WTC11 (cell line): ENCODE results near the gene PLPPR1. TPM values are rescaled to one million over a fixed set of nuclear protein-coding genes. Genes with fewer than 3 reads are reported as not detected.

Experiments used
- ATAC-seq: fragments of 200-7000 bp; cut with Tn5 transposase; 2 replicates; pipeline ENCODE4 v1.10.0; 2021; ENCODE audit warnings: mild to moderate bottlenecking, moderate library complexity
- CTCF ChIA-PET: fragments of 300-600 bp; sonication (Branson Sonifier 250); formaldehyde crosslinking; loops from one replicate; lab custom pipeline; 2021; ENCODE audit warnings: antibody characterized with exemption; lab: Charles Lee
- POLR2A ChIA-PET: fragments of 350-600 bp; sonication (Branson Sonifier 250); formaldehyde crosslinking; loops from one replicate; lab custom pipeline; 2021; ENCODE audit warnings: antibody characterized with exemption; lab: Charles Lee
- DNase-seq: peaks from one replicate; pipeline ENCODE4 v3.0.0; 2021; ENCODE audit warnings: low spot score
- H3K27ac Mint-ChIP-seq: 2 replicates; pipeline ENCODE4 v1.8.0; 2021; ENCODE audit warnings: mixed read lengths
- H3K27me3 Mint-ChIP-seq: 2 replicates; pipeline ENCODE4 v1.8.0; 2021; ENCODE audit warnings: low read depth, mild to moderate bottlenecking, moderate library complexity, mixed read lengths
- H3K36me3 Mint-ChIP-seq: 2 replicates; pipeline ENCODE4 v1.8.0; 2021; ENCODE audit warnings: mixed read lengths
- H3K4me1 Mint-ChIP-seq: 2 replicates; pipeline ENCODE4 v1.8.0; 2022; ENCODE audit warnings: mixed read lengths
- H3K4me3 Mint-ChIP-seq: 2 replicates; pipeline ENCODE4 v1.8.0; 2021; ENCODE audit warnings: mild to moderate bottlenecking, moderate library complexity, mixed read lengths
- H3K9me3 Mint-ChIP-seq: 2 replicates; pipeline ENCODE4 v1.8.0; 2021; ENCODE audit warnings: mixed read lengths
- CREB1 ChIP-seq: sonication (generic); formaldehyde crosslinking; IDR thresholded peaks from 2 replicates; pipeline ENCODE4 v1.8.0; 2023; ENCODE audit warnings: mild to moderate bottlenecking, missing genetic modification reagents
- ELF4 ChIP-seq: sonication (generic); formaldehyde crosslinking; IDR thresholded peaks from 2 replicates; pipeline ENCODE4 v1.8.1; 2022; ENCODE audit warnings: low read depth, mild to moderate bottlenecking, moderate library complexity, missing genetic modification reagents
- FOXJ3 ChIP-seq: sonication (generic); formaldehyde crosslinking; IDR thresholded peaks from 2 replicates; pipeline ENCODE4 v1.9.0; 2021; ENCODE audit warnings: missing genetic modification reagents, mild to moderate bottlenecking, borderline replicate concordance
- MYBL2 ChIP-seq: sonication (generic); formaldehyde crosslinking; IDR thresholded peaks from 2 replicates; pipeline ENCODE4 v1.8.1; 2023; ENCODE audit warnings: mild to moderate bottlenecking, moderate library complexity, missing genetic modification reagents
- NFATC4 ChIP-seq: fragments of 250-450 bp; sonication (Bioruptor Pico); IDR thresholded peaks from 2 replicates; pipeline ENCODE4 v1.9.0; 2021; ENCODE audit warnings: mild to moderate bottlenecking
- NR3C1 ChIP-seq: sonication (generic); formaldehyde crosslinking; conservative IDR thresholded peaks from 2 replicates; pipeline ENCODE4 v1.8.1; 2023; ENCODE audit warnings: low read depth, mild to moderate bottlenecking, missing genetic modification reagents
- PRRX2 ChIP-seq: fragments of 250-450 bp; sonication (Bioruptor Pico); IDR thresholded peaks from 2 replicates; pipeline ENCODE4 v1.8.0; 2021; ENCODE audit warnings: mild to moderate bottlenecking
- TP53 ChIP-seq: sonication (generic); formaldehyde crosslinking; IDR thresholded peaks from 2 replicates; pipeline ENCODE4 v1.8.1; 2023; ENCODE audit warnings: mild to moderate bottlenecking, missing genetic modification reagents
- ZNF121 ChIP-seq: sonication (generic); formaldehyde crosslinking; IDR thresholded peaks from 2 replicates; pipeline ENCODE4 v1.8.0; 2023; ENCODE audit warnings: missing genetic modification reagents
- ZNF232 ChIP-seq: sonication (generic); formaldehyde crosslinking; IDR thresholded peaks from 2 replicates; pipeline ENCODE4 v1.8.0; 2022; ENCODE audit warnings: mild to moderate bottlenecking, missing genetic modification reagents
- ZNF416 ChIP-seq: fragments of 250-450 bp; sonication (Bioruptor Pico); IDR thresholded peaks from 2 replicates; pipeline ENCODE4 v1.9.0; 2021; ENCODE audit warnings: mild to moderate bottlenecking, inconsistent platforms
- ZNF423 ChIP-seq: fragments of 250-450 bp; sonication (Bioruptor Pico); IDR thresholded peaks from 2 replicates; pipeline ENCODE4 v2.1.2; 2022; ENCODE audit warnings: mild to moderate bottlenecking, moderate library complexity
- total RNA-seq: library from RNA; stranded (reverse); gene quantifications from 3 replicates; pipeline ENCODE4 v1.2.3, GENCODE V29; 2021
- TF ChIP-seq, protein P1 (sequence below): sonication (generic); formaldehyde crosslinking; IDR thresholded peaks from 2 replicates; pipeline ENCODE4 v1.8.1; 2023; ENCODE audit warnings: mild to moderate bottlenecking, missing genetic modification reagents
- TF ChIP-seq, protein P2 (sequence below): fragments of 250-450 bp; sonication (Bioruptor Pico); IDR thresholded peaks from 2 replicates; pipeline ENCODE4 v1.9.0; 2021; ENCODE audit warnings: mild to moderate bottlenecking
- TF ChIP-seq, protein P3 (sequence below): fragments of 200-600 bp; IDR thresholded peaks from 2 replicates; pipeline ENCODE4 v1.8.0; 2022; ENCODE audit warnings: antibody characterized with exemption
- TF ChIP-seq, protein P4 (sequence below): sonication (generic); formaldehyde crosslinking; IDR thresholded peaks from 2 replicates; pipeline ENCODE4 v1.8.1; 2023; ENCODE audit warnings: mild to moderate bottlenecking, missing genetic modification reagents
- TF ChIP-seq, protein P5 (sequence below): sonication (generic); formaldehyde crosslinking; IDR thresholded peaks from 2 replicates; pipeline ENCODE4 v1.8.0; 2022; ENCODE audit warnings: missing genetic modification reagents
- TF ChIP-seq, protein P6 (sequence below): fragments of 250-450 bp; sonication (Bioruptor Pico); IDR thresholded peaks from 2 replicates; pipeline ENCODE4 v1.9.0; 2021; ENCODE audit warnings: mild to moderate bottlenecking, borderline replicate concordance
- TF ChIP-seq, protein P7 (sequence below): sonication (generic); formaldehyde crosslinking; IDR thresholded peaks from 2 replicates; pipeline ENCODE4 v1.8.1; 2023; ENCODE audit warnings: mild to moderate bottlenecking, moderate library complexity, missing genetic modification reagents
- TF ChIP-seq, protein P8 (sequence below): fragments of 250-450 bp; sonication (Bioruptor Pico); conservative IDR thresholded peaks from 2 replicates; pipeline ENCODE4 v1.9.0; 2021; ENCODE audit warnings: mild to moderate bottlenecking

The PLPPR1 gene
- total RNA-seq, 1 experiment from 2014 or later: 1.5 TPM

DNA sequence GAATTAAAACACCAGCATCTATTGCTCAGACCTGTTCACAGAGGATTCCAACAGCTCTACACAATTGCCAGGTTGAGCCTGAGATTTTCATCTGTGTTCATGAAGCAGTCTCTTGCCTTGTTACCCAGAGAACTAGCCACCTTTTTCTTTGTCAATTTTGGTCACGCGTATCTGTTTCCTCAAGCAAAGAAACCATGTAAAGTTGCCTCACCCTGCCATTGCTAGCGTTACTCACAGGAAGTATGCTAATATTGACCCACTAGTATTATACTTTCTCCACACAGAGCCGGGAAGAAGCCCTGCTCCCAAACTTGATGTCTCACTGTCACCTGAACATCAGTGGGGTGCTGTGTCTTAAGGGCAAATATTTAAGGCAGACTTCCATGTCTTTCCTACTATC is 168.5 kb downstream of the PLPPR1 start (continued):
- TF ChIP-seq, protein P1, sequence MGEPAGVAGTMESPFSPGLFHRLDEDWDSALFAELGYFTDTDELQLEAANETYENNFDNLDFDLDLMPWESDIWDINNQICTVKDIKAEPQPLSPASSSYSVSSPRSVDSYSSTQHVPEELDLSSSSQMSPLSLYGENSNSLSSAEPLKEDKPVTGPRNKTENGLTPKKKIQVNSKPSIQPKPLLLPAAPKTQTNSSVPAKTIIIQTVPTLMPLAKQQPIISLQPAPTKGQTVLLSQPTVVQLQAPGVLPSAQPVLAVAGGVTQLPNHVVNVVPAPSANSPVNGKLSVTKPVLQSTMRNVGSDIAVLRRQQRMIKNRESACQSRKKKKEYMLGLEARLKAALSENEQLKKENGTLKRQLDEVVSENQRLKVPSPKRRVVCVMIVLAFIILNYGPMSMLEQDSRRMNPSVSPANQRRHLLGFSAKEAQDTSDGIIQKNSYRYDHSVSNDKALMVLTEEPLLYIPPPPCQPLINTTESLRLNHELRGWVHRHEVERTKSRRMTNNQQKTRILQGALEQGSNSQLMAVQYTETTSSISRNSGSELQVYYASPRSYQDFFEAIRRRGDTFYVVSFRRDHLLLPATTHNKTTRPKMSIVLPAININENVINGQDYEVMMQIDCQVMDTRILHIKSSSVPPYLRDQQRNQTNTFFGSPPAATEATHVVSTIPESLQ (CRISPR knock-in tag): no peak
- TF ChIP-seq ZNF121 (CRISPR knock-in tag) (no peak), NFATC4 (CRISPR knock-in tag) (no peak), ZNF423 (CRISPR knock-in tag) (no peak), ZNF416 (no peak)

DNA sequence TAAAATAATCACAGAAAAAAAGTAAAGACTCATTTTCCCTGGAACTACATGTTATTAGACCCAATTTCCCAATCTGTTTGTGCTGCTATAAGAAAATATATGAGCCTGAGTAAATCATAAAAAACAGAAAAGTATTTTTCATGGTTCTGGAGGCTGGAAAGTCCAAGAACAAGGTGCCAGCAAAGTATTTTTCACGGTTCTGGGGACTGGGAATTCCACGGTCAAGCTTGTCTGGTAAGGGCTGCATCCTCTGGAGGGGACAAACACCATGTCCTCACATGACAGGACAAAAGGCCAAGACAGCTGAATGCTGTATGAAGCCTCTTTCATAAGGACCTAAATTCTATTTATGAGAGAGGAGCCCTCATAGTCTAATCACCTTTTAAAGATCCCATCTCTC is 172.3 kb downstream of the PLPPR1 start:
- peaks cover 3% of the 10 kb centered on the region; the same call in 1 of the 2 replicates for H3K4me1 Mint-ChIP-seq
- ATAC-seq: no peak
- CTCF ChIA-PET: no interaction called here
- TF ChIP-seq, protein P2, sequence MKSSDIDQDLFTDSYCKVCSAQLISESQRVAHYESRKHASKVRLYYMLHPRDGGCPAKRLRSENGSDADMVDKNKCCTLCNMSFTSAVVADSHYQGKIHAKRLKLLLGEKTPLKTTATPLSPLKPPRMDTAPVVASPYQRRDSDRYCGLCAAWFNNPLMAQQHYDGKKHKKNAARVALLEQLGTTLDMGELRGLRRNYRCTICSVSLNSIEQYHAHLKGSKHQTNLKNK: no peak
- TF ChIP-seq FOXJ3 (no peak), CREB1 (CRISPR knock-in tag) (no peak), ZNF423 (CRISPR knock-in tag) (no peak), ZNF232 (CRISPR knock-in tag) (no peak), NR3C1 (CRISPR knock-in tag) (no peak), ELF4 (CRISPR knock-in tag) (no peak), MYBL2 (no peak), TP53 (CRISPR knock-in tag) (no peak), PRRX2 (CRISPR knock-in tag) (no peak)
- TF ChIP-seq, protein P3, sequence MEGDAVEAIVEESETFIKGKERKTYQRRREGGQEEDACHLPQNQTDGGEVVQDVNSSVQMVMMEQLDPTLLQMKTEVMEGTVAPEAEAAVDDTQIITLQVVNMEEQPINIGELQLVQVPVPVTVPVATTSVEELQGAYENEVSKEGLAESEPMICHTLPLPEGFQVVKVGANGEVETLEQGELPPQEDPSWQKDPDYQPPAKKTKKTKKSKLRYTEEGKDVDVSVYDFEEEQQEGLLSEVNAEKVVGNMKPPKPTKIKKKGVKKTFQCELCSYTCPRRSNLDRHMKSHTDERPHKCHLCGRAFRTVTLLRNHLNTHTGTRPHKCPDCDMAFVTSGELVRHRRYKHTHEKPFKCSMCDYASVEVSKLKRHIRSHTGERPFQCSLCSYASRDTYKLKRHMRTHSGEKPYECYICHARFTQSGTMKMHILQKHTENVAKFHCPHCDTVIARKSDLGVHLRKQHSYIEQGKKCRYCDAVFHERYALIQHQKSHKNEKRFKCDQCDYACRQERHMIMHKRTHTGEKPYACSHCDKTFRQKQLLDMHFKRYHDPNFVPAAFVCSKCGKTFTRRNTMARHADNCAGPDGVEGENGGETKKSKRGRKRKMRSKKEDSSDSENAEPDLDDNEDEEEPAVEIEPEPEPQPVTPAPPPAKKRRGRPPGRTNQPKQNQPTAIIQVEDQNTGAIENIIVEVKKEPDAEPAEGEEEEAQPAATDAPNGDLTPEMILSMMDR: no peak
- TF ChIP-seq, protein P4, sequence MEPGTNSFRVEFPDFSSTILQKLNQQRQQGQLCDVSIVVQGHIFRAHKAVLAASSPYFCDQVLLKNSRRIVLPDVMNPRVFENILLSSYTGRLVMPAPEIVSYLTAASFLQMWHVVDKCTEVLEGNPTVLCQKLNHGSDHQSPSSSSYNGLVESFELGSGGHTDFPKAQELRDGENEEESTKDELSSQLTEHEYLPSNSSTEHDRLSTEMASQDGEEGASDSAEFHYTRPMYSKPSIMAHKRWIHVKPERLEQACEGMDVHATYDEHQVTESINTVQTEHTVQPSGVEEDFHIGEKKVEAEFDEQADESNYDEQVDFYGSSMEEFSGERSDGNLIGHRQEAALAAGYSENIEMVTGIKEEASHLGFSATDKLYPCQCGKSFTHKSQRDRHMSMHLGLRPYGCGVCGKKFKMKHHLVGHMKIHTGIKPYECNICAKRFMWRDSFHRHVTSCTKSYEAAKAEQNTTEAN (CRISPR knock-in tag): no peak
- TF ChIP-seq, protein P5, sequence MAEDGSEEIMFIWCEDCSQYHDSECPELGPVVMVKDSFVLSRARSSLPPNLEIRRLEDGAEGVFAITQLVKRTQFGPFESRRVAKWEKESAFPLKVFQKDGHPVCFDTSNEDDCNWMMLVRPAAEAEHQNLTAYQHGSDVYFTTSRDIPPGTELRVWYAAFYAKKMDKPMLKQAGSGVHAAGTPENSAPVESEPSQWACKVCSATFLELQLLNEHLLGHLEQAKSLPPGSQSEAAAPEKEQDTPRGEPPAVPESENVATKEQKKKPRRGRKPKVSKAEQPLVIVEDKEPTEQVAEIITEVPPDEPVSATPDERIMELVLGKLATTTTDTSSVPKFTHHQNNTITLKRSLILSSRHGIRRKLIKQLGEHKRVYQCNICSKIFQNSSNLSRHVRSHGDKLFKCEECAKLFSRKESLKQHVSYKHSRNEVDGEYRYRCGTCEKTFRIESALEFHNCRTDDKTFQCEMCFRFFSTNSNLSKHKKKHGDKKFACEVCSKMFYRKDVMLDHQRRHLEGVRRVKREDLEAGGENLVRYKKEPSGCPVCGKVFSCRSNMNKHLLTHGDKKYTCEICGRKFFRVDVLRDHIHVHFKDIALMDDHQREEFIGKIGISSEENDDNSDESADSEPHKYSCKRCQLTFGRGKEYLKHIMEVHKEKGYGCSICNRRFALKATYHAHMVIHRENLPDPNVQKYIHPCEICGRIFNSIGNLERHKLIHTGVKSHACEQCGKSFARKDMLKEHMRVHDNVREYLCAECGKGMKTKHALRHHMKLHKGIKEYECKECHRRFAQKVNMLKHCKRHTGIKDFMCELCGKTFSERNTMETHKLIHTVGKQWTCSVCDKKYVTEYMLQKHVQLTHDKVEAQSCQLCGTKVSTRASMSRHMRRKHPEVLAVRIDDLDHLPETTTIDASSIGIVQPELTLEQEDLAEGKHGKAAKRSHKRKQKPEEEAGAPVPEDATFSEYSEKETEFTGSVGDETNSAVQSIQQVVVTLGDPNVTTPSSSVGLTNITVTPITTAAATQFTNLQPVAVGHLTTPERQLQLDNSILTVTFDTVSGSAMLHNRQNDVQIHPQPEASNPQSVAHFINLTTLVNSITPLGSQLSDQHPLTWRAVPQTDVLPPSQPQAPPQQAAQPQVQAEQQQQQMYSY (CRISPR knock-in tag): no peak
- TF ChIP-seq, protein P6, sequence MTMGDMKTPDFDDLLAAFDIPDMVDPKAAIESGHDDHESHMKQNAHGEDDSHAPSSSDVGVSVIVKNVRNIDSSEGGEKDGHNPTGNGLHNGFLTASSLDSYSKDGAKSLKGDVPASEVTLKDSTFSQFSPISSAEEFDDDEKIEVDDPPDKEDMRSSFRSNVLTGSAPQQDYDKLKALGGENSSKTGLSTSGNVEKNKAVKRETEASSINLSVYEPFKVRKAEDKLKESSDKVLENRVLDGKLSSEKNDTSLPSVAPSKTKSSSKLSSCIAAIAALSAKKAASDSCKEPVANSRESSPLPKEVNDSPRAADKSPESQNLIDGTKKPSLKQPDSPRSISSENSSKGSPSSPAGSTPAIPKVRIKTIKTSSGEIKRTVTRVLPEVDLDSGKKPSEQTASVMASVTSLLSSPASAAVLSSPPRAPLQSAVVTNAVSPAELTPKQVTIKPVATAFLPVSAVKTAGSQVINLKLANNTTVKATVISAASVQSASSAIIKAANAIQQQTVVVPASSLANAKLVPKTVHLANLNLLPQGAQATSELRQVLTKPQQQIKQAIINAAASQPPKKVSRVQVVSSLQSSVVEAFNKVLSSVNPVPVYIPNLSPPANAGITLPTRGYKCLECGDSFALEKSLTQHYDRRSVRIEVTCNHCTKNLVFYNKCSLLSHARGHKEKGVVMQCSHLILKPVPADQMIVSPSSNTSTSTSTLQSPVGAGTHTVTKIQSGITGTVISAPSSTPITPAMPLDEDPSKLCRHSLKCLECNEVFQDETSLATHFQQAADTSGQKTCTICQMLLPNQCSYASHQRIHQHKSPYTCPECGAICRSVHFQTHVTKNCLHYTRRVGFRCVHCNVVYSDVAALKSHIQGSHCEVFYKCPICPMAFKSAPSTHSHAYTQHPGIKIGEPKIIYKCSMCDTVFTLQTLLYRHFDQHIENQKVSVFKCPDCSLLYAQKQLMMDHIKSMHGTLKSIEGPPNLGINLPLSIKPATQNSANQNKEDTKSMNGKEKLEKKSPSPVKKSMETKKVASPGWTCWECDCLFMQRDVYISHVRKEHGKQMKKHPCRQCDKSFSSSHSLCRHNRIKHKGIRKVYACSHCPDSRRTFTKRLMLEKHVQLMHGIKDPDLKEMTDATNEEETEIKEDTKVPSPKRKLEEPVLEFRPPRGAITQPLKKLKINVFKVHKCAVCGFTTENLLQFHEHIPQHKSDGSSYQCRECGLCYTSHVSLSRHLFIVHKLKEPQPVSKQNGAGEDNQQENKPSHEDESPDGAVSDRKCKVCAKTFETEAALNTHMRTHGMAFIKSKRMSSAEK (CRISPR knock-in tag): no peak
- TF ChIP-seq, protein P7, sequence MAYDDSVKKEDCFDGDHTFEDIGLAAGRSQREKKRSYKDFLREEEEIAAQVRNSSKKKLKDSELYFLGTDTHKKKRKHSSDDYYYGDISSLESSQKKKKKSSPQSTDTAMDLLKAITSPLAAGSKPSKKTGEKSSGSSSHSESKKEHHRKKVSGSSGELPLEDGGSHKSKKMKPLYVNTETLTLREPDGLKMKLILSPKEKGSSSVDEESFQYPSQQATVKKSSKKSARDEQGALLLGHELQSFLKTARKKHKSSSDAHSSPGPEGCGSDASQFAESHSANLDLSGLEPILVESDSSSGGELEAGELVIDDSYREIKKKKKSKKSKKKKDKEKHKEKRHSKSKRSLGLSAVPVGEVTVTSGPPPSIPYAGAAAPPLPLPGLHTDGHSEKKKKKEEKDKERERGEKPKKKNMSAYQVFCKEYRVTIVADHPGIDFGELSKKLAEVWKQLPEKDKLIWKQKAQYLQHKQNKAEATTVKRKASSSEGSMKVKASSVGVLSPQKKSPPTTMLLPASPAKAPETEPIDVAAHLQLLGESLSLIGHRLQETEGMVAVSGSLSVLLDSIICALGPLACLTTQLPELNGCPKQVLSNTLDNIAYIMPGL (CRISPR knock-in tag): no peak
- TF ChIP-seq, protein P8, sequence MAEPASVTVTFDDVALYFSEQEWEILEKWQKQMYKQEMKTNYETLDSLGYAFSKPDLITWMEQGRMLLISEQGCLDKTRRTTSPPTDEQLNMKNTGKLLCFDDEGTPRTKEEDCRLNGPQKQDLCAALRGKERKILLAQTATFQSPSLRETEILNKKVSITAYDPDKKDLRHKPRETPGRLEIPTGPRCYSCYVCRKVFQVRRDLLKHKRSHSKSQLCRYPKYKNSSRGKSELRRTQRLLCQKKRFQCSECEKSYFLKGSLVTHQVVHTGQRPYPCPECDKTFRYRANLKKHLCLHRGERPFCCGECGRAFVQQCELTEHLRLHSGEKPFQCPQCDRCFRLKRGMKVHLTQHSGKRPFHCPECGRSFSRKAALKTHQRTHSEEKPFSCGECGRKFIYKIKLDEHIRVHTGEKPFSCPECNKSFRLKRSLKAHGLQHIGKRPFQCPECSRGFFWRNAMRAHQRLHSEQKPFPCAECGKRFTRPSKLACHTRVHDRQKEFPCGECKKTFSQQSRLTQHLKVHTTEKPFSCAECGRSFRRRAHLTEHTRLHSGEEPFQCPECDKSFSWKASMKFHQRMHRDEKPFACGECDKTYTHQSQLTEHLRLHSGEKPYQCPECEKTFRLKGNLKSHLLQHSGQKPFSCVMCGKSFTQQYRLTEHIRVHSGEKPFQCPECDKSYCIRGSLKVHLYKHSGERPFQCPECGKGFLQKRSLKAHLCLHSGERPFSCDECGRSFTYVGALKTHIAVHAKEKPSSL: no peak

More for the DNA sequence above, 172.3 kb downstream of the PLPPR1 start:
- POLR2A ChIA-PET: no interaction called here
- no peak for DNase-seq
- no peak overlapping the region for H3K27ac Mint-ChIP-seq
- no peaks in the 10 kb centered on the region for H3K9me3 Mint-ChIP-seq
- no peaks in the 10 kb centered on the region for H3K36me3 Mint-ChIP-seq
- H3K4me3 Mint-ChIP-seq: no peak overlapping the region
- no peaks in the 10 kb centered on the region; the same call in 1 of the 2 replicates for H3K27me3 Mint-ChIP-seq
